CD4-positive, alpha-beta memory T cell (primary cell): Measurements from ENCODE around the gene TET2. TPM values are rescaled to one million over a fixed set of nuclear protein-coding genes. Genes with fewer than 3 reads are reported as not detected.

Source experiments
- CTCF ChIA-PET: fragments of 350-600 bp; sonication (Branson Sonifier 250); formaldehyde crosslinking; loops from one replicate; lab custom pipeline; 2021; ENCODE audit warnings: inconsistent platforms; ENCODE audit not compliant: partially characterized antibody; lab: Charles Lee
- POLR2A ChIA-PET: fragments of 350-600 bp; sonication (Branson Sonifier 250); formaldehyde crosslinking; loops from one replicate; lab custom pipeline; 2021; ENCODE audit not compliant: partially characterized antibody; lab: Charles Lee
- DNase-seq, 5 donors: peaks; one replicate each; pipeline versions ENCODE4 v3.0.0 to v3.0.0-alpha.2; 2020 to 2022; ENCODE audit warnings: mixed read lengths in 1 of 5
- H3K27ac ChIP-seq: one replicate; pipeline ENCODE4 v1.7.0; 2013; ENCODE audit warnings: low read depth, low read length
- H3K27me3 ChIP-seq: 2 replicates; pipeline ENCODE4 v1.7.0; 2013; ENCODE audit warnings: mild to moderate bottlenecking, low read length, moderate library complexity; ENCODE audit not compliant: insufficient read depth
- H3K36me3 ChIP-seq: 2 replicates; pipeline ENCODE4 v1.7.0; 2013; ENCODE audit warnings: mild to moderate bottlenecking, low read length, moderate library complexity; ENCODE audit not compliant: insufficient read depth
- H3K4me1 ChIP-seq: 2 replicates; pipeline ENCODE4 v1.7.0; 2013; ENCODE audit warnings: mild to moderate bottlenecking, low read length, moderate library complexity; ENCODE audit not compliant: insufficient read depth
- H3K4me3 ChIP-seq, 2 donors: one replicate each; pipeline ENCODE4 v1.7.0; 2013; ENCODE audit warnings: low read length in 2 of 2, mild to moderate bottlenecking in 1 of 2
- H3K9me3 ChIP-seq, 2 donors: one replicate each; pipeline ENCODE4 v1.7.0; 2013; ENCODE audit warnings: low read length in 2 of 2, control low read depth in 1 of 2; ENCODE audit not compliant: control insufficient read depth in 1 of 2
- H3K27ac Mint-ChIP-seq, 7 donors: one replicate each; pipeline ENCODE4 v1.8.0; 2020 to 2021; ENCODE audit warnings: mixed read lengths in 7 of 7, mild to moderate bottlenecking in 6 of 7, inconsistent platforms in 3 of 7, moderate library complexity in 3 of 7
- H3K27me3 Mint-ChIP-seq, 2 donors: one replicate each; pipeline ENCODE4 v1.8.0; 2020 to 2021; ENCODE audit warnings: mixed read lengths in 2 of 2
- H3K36me3 Mint-ChIP-seq, 2 donors: one replicate each; pipeline ENCODE4 v1.8.0; 2020 to 2021; ENCODE audit warnings: mixed read lengths in 2 of 2, inconsistent platforms in 1 of 2, mild to moderate bottlenecking in 1 of 2
- H3K4me1 Mint-ChIP-seq, 4 donors: one replicate each; pipeline ENCODE4 v1.8.0; 2020 to 2021; ENCODE audit warnings: mixed read lengths in 4 of 4, mild to moderate bottlenecking in 1 of 4
- H3K4me3 Mint-ChIP-seq, 8 donors: one replicate each; pipeline ENCODE4 v1.8.0; 2020 to 2021; ENCODE audit warnings: mixed read lengths in 8 of 8, mild to moderate bottlenecking in 7 of 8, moderate library complexity in 6 of 8, inconsistent platforms in 3 of 8
- H3K9me3 Mint-ChIP-seq, 8 donors: one replicate each; pipeline ENCODE4 v1.8.0; 2020 to 2021; ENCODE audit warnings: mixed read lengths in 8 of 8, mild to moderate bottlenecking in 5 of 8, inconsistent platforms in 3 of 8, moderate library complexity in 1 of 8
- intact Hi-C: fragments of 100-400 bp; cut with micrococcal nuclease; formaldehyde crosslinking; loops from one replicate; pipeline ENCODE4 v1.15.1; 2023
- polyA plus RNA-seq, 2 donors: library from polyadenylated mRNA; unstranded; fragments of 300-500 nt; fragmentation: Illumina TruSeq; gene quantifications; one replicate each; pipeline ENCODE4 v1.2.3, GENCODE V29; 2021
- total RNA-seq, 2 experiments: library from RNA; stranded (reverse); gene quantifications; one replicate each; pipeline ENCODE4 v1.2.3, GENCODE V29; 2021

Gene TET2
- total and polyA plus RNA-seq, 4 experiments from 2014 or later = 9.7 to 20.7 (median 16.9) TPM

DNA sequence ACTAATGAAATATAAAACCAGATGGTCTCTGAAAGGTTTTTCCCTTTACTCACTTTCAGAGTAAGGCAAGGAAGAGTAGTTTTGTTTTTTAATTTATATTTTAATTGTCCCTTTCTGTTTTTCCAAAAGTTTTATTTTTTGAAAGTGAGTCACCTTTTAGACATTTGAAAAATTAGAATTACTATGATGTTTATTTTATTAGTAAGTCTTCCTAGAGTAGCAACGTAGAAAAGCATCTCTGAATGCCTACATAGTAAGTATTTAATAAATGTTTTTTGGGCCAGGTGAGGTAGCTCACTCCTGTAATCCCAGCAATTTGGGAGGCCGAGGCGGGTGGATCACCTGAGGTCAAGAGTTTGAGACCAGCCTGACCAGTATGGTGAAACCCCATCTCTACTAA, 51.1 kb downstream of the TET2 start:
- Mint-ChIP-seq H3K9me3 (no peaks in the 10 kb centered on the region), H3K4me3 (no peak overlapping the region), H3K4me1 (peaks cover 21 to 25% (median 23%) of the 10 kb centered on the region in 4 donors), H3K27me3 (no peaks in the 10 kb centered on the region), H3K27ac (no peak overlapping the region), H3K36me3 (peaks cover 31 to 33% of the 10 kb centered on the region in 2 donors)
- no peak for DNase-seq
- ChIA-PET POLR2A (no interaction called here), CTCF (interaction anchor here (1.5 kb wide), 1 partner anchor 35 kb away, joined by 3 read pairs; no protein-coding TSS in a partner anchor)
- no peaks in the 10 kb centered on the region for H3K36me3 ChIP-seq
- no peak overlapping the region for H3K4me3 ChIP-seq
- intact Hi-C loops = loop anchor here (5.0 kb wide), 1 partner anchor 55 kb away; no protein-coding TSS in a partner anchor
- no peak overlapping the region for H3K27ac ChIP-seq
- H3K27me3 ChIP-seq = no peaks in the 10 kb centered on the region
- H3K4me1 ChIP-seq = no peaks in the 10 kb centered on the region
- H3K9me3 ChIP-seq = no peaks in the 10 kb centered on the region

- Histone ChIP-seq H3K27me3 (no peaks in the 10 kb centered on the region), H3K27ac (no peak overlapping the region), H3K4me3 (no peak overlapping the region), H3K4me1 (no peaks in the 10 kb centered on the region), H3K9me3 (no peaks in the 10 kb centered on the region), H3K36me3 (no peaks in the 10 kb centered on the region)
- POLR2A ChIA-PET = no interaction called here
- no peak overlapping the region for H3K27ac Mint-ChIP-seq
- DNase-seq = no peak
- H3K36me3 Mint-ChIP-seq = peaks cover 29 to 37% of the 10 kb centered on the region in 2 donors
- no peaks in the 10 kb centered on the region for H3K9me3 Mint-ChIP-seq
- CTCF ChIA-PET = interaction anchor here (1.5 kb wide), 1 partner anchor 36 kb away, joined by 3 read pairs; no protein-coding TSS in a partner anchor
- H3K4me3 Mint-ChIP-seq = no peak overlapping the region
- peaks cover 20 to 21% (median 21%) of the 10 kb centered on the region in 4 donors for H3K4me1 Mint-ChIP-seq
- intact Hi-C loops = loop anchor here (5.0 kb wide), 1 partner anchor 56 kb away; no protein-coding TSS in a partner anchor
- H3K27me3 Mint-ChIP-seq = no peaks in the 10 kb centered on the region
These were observed 51.9 kb downstream of the TET2 start for GRCh38 chr4:105198541-105198940.

- no peaks in the 10 kb centered on the region for H3K9me3 ChIP-seq
- ChIA-PET POLR2A (no interaction called here), CTCF (no interaction called here)
- H3K27ac ChIP-seq = no peak overlapping the region
- no peak overlapping the region for H3K4me3 ChIP-seq
- no peaks in the 10 kb centered on the region for H3K27me3 Mint-ChIP-seq
- no peaks in the 10 kb centered on the region for H3K9me3 Mint-ChIP-seq
- H3K27ac Mint-ChIP-seq = no peak overlapping the region
- peaks cover 2 to 6% (median 5%) of the 10 kb centered on the region in 4 donors for H3K4me1 Mint-ChIP-seq
- H3K36me3 Mint-ChIP-seq = peaks cover 17 to 43% of the 10 kb centered on the region in 2 donors
- no peaks in the 10 kb centered on the region for H3K4me1 ChIP-seq
- H3K4me3 Mint-ChIP-seq = no peak overlapping the region
- intact Hi-C loops = no loop called here
- H3K27me3 ChIP-seq = no peaks in the 10 kb centered on the region
- DNase-seq = no peak
- no peaks in the 10 kb centered on the region for H3K36me3 ChIP-seq
These were observed 59.5 kb downstream of the TET2 start for GRCh38 chr4:105206214-105206613.

- H3K27me3 Mint-ChIP-seq = no peaks in the 10 kb centered on the region
- no peak overlapping the region for H3K27ac ChIP-seq
- no peak overlapping the region for H3K4me3 Mint-ChIP-seq
- no peaks in the 10 kb centered on the region for H3K9me3 Mint-ChIP-seq
- CTCF ChIA-PET = interaction anchor here (0.8 kb wide), 1 partner anchor 61 kb away, joined by 3 read pairs; the partner anchor contains the start of gene TET2
- no peak overlapping the region for H3K4me3 ChIP-seq
- no peak for DNase-seq
- POLR2A ChIA-PET = no interaction called here
- no peaks in the 10 kb centered on the region for H3K27me3 ChIP-seq
- no peak overlapping the region for H3K27ac Mint-ChIP-seq
- no peaks in the 10 kb centered on the region for H3K36me3 ChIP-seq
- intact Hi-C loops = no loop called here
- no peaks in the 10 kb centered on the region for H3K4me1 ChIP-seq
- H3K4me1 Mint-ChIP-seq = peaks cover 0 to 9% (median 5%) of the 10 kb centered on the region in 4 donors
- peaks cover 15 to 47% of the 10 kb centered on the region in 2 donors for H3K36me3 Mint-ChIP-seq
- no peaks in the 10 kb centered on the region for H3K9me3 ChIP-seq
These were observed 60.7 kb downstream of the TET2 start for GRCh38 chr4:105207386-105207785.

DNA sequence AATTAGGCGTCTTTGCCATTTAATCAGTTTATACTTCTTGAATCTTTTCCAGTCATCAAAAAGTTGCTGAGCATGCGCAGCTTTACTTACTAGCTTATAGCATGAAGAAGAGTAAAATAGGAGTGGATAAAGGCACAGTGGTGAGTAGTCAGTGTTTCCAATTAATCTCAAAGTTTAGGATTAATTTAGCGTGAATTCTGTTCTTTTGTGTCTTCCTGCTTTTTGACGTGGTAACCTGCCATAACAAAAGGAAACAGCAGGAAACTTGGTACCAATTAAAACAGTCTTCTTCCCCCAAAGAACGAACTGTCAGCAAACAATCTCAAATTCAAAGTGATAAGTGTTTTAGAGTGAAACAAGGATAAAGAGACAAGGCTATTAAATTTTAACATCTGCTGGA, 61.9 kb downstream of the TET2 start:
- ChIA-PET POLR2A (no interaction called here), CTCF (no interaction called here)
- H3K4me1 Mint-ChIP-seq = peaks cover 0 to 9% (median 6%) of the 10 kb centered on the region in 4 donors
- no peaks in the 10 kb centered on the region for H3K36me3 ChIP-seq
- intact Hi-C loops = no loop called here
- H3K27me3 ChIP-seq = no peaks in the 10 kb centered on the region
- no peaks in the 10 kb centered on the region for H3K27me3 Mint-ChIP-seq
- H3K9me3 ChIP-seq = no peaks in the 10 kb centered on the region
- no peaks in the 10 kb centered on the region for H3K4me1 ChIP-seq
- no peak overlapping the region for H3K4me3 Mint-ChIP-seq
- H3K36me3 Mint-ChIP-seq = peaks cover 11 to 45% of the 10 kb centered on the region in 2 donors
- no peak overlapping the region for H3K27ac ChIP-seq
- no peaks in the 10 kb centered on the region for H3K9me3 Mint-ChIP-seq
- DNase-seq = no peak
- H3K27ac Mint-ChIP-seq = no peak overlapping the region
- no peak overlapping the region for H3K4me3 ChIP-seq

DNA sequence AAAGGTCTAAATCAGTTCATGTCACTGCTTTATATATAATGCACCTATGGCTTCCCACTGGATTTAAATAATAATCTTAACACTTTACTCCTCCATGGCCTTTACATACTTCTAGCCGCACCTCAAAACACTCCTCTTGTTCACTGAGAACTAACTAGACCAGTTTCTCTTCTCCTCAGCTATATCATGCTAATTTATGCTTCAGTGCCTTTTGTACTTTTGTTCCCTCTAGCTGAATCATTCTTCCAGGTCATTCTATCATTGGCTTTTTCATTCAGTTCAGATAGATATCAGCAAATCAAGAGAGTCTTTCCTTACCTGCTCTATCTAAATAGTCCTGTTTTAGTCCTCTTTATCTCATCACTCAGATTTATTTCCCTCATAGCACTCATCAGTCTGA, 64.2 kb downstream of the TET2 start:
- Mint-ChIP-seq H3K4me3 (no peak overlapping the region), H3K27me3 (no peaks in the 10 kb centered on the region), H3K4me1 (peaks cover 9 to 20% (median 18%) of the 10 kb centered on the region in 4 donors), H3K27ac (no peak overlapping the region), H3K36me3 (peaks cover 12 to 49% of the 10 kb centered on the region in 2 donors), H3K9me3 (no peaks in the 10 kb centered on the region)
- POLR2A ChIA-PET = no interaction called here
- Histone ChIP-seq H3K27me3 (no peaks in the 10 kb centered on the region), H3K27ac (no peak overlapping the region), H3K4me3 (no peak overlapping the region), H3K4me1 (no peaks in the 10 kb centered on the region), H3K36me3 (no peaks in the 10 kb centered on the region), H3K9me3 (no peaks in the 10 kb centered on the region)
- intact Hi-C loops = no loop called here
- no peak for DNase-seq
- CTCF ChIA-PET = no interaction called here

- H3K9me3 ChIP-seq = no peaks in the 10 kb centered on the region
- intact Hi-C loops = no loop called here
- H3K4me1 ChIP-seq = no peaks in the 10 kb centered on the region
- H3K4me3 ChIP-seq = no peak overlapping the region
- Mint-ChIP-seq H3K4me3 (peak overlapping the region in 1 of 8 donors; percentile 6), H3K27me3 (no peaks in the 10 kb centered on the region), H3K36me3 (peaks cover 10 to 38% of the 10 kb centered on the region in 2 donors), H3K27ac (peak overlapping the region in 2 of 7 donors; percentile 1 to 30), H3K4me1 (peaks cover 19 to 27% (median 24%) of the 10 kb centered on the region in 4 donors), H3K9me3 (no peaks in the 10 kb centered on the region)
- H3K27me3 ChIP-seq = no peaks in the 10 kb centered on the region
- DNase-seq = no peak
- CTCF ChIA-PET = no interaction called here
- H3K36me3 ChIP-seq = no peaks in the 10 kb centered on the region
- H3K27ac ChIP-seq = no peak overlapping the region
- POLR2A ChIA-PET = no interaction called here
These were observed 69.1 kb downstream of the TET2 start for GRCh38 chr4:105215609-105216313.
